ENCODE data around the gene RFX5. TPM values are rescaled to one million over a fixed set of nuclear protein-coding genes. Genes with fewer than 3 reads are reported as not detected.

The RFX5 gene
- total and polyA plus RNA-seq, 2 of the 13 experiments (the other 11 are each of a cell fraction or from before 2014, with no cell fraction given) = 17.9 to 36.2 TPM

- TF ChIP-seq DMTF1 (CRISPR knock-in tag; IDR thresholded peaks at IDR 0.05) = no peak
- TF ChIP-seq FUBP1 (CRISPR knock-in tag; IDR thresholded peaks at IDR 0.05; ENCODE audit: borderline replicate concordance) = no peak
- TF ChIP-seq MLLT10 (CRISPR knock-in tag; IDR thresholded peaks at IDR 0.05) = no peak
- no peak for TF ChIP-seq ZNF337 (CRISPR knock-in tag; IDR thresholded peaks at IDR 0.05; ENCODE audit: borderline replicate concordance, low read depth)
- TF ChIP-seq POLR2A (IDR thresholded peaks at IDR 0.05; ENCODE audit: insufficient read depth in 1 of 2, low read depth in 2 of 2, low read length in 2 of 2) = peak; percentile 87 to 93
- TF ChIP-seq GMEB2 (CRISPR knock-in tag; IDR thresholded peaks at IDR 0.05; ENCODE audit: low read depth) = no peak
- peak; percentile 42; the same call in 1 of the 2 replicates for TF ChIP-seq DMAP1 (CRISPR knock-in tag; IDR thresholded peaks at IDR 0.05)
- TF ChIP-seq TCF7 (IDR thresholded peaks at IDR 0.05; ENCODE audit: low read depth) = 0 out of 2 replicates have a peak, but pooled peaks have one; percentile 33
- 0 out of 2 replicates have a peak, but pooled peaks have one; percentile 20 for TF ChIP-seq ZGPAT (CRISPR knock-in tag; IDR thresholded peaks at IDR 0.05)
- no peak for TF ChIP-seq ZSCAN25 (CRISPR knock-in tag; IDR thresholded peaks at IDR 0.05)
- TF ChIP-seq ZNF160 (CRISPR knock-in tag; IDR thresholded peaks at IDR 0.05) = peak; percentile 27; the same call in 1 of the 2 replicates
- peak; percentile 6; the same call in 1 of the 2 replicates for TF ChIP-seq ZNF460 (CRISPR knock-in tag; IDR thresholded peaks at IDR 0.05; ENCODE audit: borderline replicate concordance)
- TF ChIP-seq KDM5B (CRISPR knock-in tag; IDR thresholded peaks at IDR 0.05; ENCODE audit: borderline replicate concordance) = peak; percentile 45; the same call in 1 of the 2 replicates
- 0 out of 2 replicates have a peak, but pooled peaks have one; percentile 61 for TF ChIP-seq NKX3-1 (CRISPR knock-in tag; IDR thresholded peaks at IDR 0.05)
- TF ChIP-seq RXRA (CRISPR knock-in tag; IDR thresholded peaks at IDR 0.05) = no peak
- TF ChIP-seq FOXP4 (CRISPR knock-in tag; IDR thresholded peaks at IDR 0.05) = peak; percentile 60
- no peak for TF ChIP-seq ZNF44 (CRISPR knock-in tag; IDR thresholded peaks at IDR 0.05)
- TF ChIP-seq ZNF33B (CRISPR knock-in tag; IDR thresholded peaks at IDR 0.05) = no peak
- no peak for TF ChIP-seq ZNF34 (CRISPR knock-in tag; IDR thresholded peaks at IDR 0.05; ENCODE audit: borderline replicate concordance)
These were observed 25.2 kb upstream of the RFX5 start, which contains the start of gene SELENBP1 (continued) for GRCh38 chr1:151372058-151372934.

Measured in HepG2 (cell line).